Measurements from ENCODE around the gene WFDC10B. TPM values are rescaled to one million over a fixed set of nuclear protein-coding genes. Genes with fewer than 3 reads are reported as not detected.
"Not testable (repeated sequence)": the region's sequence is repeated elsewhere in the genome, so short reads cannot be mapped to it uniquely, and the experiment has no call there.

The WFDC10B gene
- total RNA-seq, 1 donor from 2014 or later = not detected

DNA sequence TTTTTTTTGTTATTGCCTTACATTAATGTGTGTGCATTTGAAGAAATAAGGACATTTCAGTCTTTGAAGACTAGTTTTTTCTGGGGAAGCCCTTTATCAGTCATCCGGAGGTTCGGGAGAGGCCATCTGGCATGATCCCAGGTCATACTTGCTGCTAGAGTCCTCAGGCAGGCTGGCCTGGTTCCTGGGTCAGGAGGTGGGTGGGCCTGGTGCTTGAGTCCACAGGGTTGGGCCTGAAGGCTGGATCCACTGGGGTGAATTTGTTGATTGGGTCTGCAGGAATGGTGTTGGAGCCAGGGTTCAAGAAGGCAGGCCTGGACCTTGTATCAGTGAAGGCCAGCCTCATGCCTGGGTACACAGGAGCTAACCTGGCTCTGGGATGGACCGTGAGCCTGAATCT is 57.9 kb downstream of the WFDC10B start:
- H3K27me3 Mint-ChIP-seq (ENCODE audit: low read depth) = peaks cover 2% of the 10 kb centered on the region
- H3K36me3 Mint-ChIP-seq (ENCODE audit: low read depth) = peaks cover 3% of the 10 kb centered on the region
- H3K9me3 Mint-ChIP-seq = no peaks in the 10 kb centered on the region
- no peak for DNase-seq (ENCODE audit: low read depth, low spot score)
- H3K27ac Mint-ChIP-seq (ENCODE audit: unreplicated experiment) = no peak overlapping the region
- TF ChIP-seq, protein P1, sequence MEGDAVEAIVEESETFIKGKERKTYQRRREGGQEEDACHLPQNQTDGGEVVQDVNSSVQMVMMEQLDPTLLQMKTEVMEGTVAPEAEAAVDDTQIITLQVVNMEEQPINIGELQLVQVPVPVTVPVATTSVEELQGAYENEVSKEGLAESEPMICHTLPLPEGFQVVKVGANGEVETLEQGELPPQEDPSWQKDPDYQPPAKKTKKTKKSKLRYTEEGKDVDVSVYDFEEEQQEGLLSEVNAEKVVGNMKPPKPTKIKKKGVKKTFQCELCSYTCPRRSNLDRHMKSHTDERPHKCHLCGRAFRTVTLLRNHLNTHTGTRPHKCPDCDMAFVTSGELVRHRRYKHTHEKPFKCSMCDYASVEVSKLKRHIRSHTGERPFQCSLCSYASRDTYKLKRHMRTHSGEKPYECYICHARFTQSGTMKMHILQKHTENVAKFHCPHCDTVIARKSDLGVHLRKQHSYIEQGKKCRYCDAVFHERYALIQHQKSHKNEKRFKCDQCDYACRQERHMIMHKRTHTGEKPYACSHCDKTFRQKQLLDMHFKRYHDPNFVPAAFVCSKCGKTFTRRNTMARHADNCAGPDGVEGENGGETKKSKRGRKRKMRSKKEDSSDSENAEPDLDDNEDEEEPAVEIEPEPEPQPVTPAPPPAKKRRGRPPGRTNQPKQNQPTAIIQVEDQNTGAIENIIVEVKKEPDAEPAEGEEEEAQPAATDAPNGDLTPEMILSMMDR (conservative IDR thresholded peaks at IDR 0.05) = no peak
- H3K4me3 Mint-ChIP-seq = no peak overlapping the region
- H3K4me1 Mint-ChIP-seq = no peaks in the 10 kb centered on the region

DNA sequence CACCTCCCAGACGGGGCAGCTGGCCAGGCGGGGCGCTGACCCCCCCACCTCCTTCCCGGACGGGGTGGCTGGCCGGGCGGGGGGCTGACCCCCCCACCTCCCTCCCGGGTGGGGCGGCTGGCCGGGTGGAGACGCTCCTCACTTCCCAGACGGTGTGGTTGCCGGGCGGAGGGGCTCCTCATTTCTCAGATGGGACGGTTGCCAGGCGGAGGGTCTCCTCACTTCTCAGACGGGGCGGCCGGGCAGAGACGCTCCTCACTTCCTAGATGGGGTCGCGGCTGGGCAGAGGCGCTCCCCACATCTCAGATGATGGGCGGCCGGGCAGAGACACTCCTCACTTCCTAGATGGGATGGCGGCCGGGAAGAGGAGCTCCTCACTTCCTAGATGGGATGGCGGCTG is 59.0 kb downstream of the WFDC10B start:
- H3K9me3 Mint-ChIP-seq; DNase-seq (ENCODE audit: low read depth, low spot score); H3K27ac Mint-ChIP-seq (ENCODE audit: unreplicated experiment); H3K27me3 Mint-ChIP-seq (ENCODE audit: low read depth); H3K4me3 Mint-ChIP-seq; H3K36me3 Mint-ChIP-seq (ENCODE audit: low read depth); H3K4me1 Mint-ChIP-seq: not testable (repeated sequence)

DNA sequence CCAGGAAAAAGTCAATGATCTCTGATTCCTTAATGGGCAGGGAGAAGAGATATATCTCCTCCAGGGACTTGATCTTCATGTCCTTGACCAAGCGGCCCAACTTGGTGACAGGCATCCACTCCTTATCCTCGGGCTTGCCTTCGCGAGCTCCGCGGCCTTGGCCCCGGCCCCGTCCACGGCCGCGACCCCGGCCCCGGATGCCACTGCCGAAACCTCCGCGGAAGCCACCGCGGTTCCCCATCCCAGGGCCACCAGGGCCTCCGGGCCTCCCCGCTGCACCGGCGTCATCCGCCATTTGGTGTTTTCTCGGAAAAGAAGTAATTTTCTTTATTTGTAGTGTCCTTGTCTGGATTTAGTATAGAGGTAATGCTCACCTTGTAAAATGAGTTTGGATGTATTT is 63.7 kb downstream of the WFDC10B start:
- H3K27ac Mint-ChIP-seq (ENCODE audit: unreplicated experiment); H3K9me3 Mint-ChIP-seq; DNase-seq (ENCODE audit: low read depth, low spot score); H3K4me1 Mint-ChIP-seq; H3K36me3 Mint-ChIP-seq (ENCODE audit: low read depth); H3K4me3 Mint-ChIP-seq: not testable (repeated sequence)
- H3K27me3 Mint-ChIP-seq (ENCODE audit: low read depth) = peaks cover 22% of the 10 kb centered on the region

DNA sequence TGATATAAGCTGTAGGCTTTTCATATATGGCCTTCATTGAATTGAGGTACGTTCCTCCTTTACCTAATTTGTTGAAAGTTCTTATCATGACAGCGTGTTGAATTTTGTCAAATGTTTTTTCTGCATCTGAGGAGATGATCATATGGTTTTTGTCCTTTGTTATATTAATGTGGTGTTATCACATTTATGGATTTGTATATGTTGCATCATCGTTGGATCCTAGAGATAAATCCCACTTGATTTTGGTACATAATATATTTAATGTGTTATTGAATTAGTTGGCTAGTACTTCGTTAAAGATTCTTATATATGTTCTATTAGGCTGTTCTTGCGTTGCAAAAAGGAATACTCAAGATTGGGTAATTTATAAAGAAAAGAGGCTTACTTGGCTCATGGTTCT is 65.1 kb downstream of the WFDC10B start:
- Mint-ChIP-seq H3K9me3 (peaks cover 6% of the 10 kb centered on the region), H3K27ac (ENCODE audit: unreplicated experiment) (no peak overlapping the region), H3K36me3 (ENCODE audit: low read depth) (peaks cover 2% of the 10 kb centered on the region), H3K4me1 (no peaks in the 10 kb centered on the region), H3K27me3 (ENCODE audit: low read depth) (peaks cover 22% of the 10 kb centered on the region), H3K4me3 (no peak overlapping the region)
- DNase-seq (ENCODE audit: low read depth, low spot score) = no peak
- TF ChIP-seq, protein P1 (conservative IDR thresholded peaks at IDR 0.05) = no peak

DNA sequence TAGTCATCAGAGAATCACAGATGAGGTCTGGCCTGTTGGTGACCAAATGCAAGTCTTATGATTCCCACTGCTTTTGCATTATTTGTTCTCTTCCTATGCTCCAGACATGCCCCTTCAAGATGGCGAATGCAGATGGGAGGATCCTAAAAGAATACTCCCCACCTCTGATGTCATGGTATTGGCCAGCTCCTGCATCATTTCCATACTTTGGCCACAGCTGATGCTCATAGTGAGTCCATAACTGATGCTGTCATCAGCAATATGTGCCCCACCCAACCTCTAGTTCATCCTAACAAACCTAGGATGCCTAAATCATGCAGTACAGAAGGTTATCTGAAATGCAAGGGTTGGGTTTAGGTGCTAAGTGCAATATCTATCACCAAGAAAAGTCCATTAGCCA is 68.3 kb downstream of the WFDC10B start:
- peaks cover 2% of the 10 kb centered on the region for H3K36me3 Mint-ChIP-seq (ENCODE audit: low read depth)
- H3K27ac Mint-ChIP-seq (ENCODE audit: unreplicated experiment) = no peak overlapping the region
- no peak for DNase-seq (ENCODE audit: low read depth, low spot score)
- peaks cover 33% of the 10 kb centered on the region for H3K27me3 Mint-ChIP-seq (ENCODE audit: low read depth)
- H3K4me1 Mint-ChIP-seq = no peaks in the 10 kb centered on the region
- TF ChIP-seq, protein P1 (conservative IDR thresholded peaks at IDR 0.05) = no peak
- no peak overlapping the region for H3K4me3 Mint-ChIP-seq
- peaks cover 9% of the 10 kb centered on the region for H3K9me3 Mint-ChIP-seq

Small RNA genes lying within 50 kb of the gene (microRNA-seq; reads per million reads assigned to microRNA genes)
- not detected for gene MIR3617

Other genes with a start within 250 kb of the WFDC10B start
- gene WFDC2, start 235.3 kb downstream of the WFDC10B start, total RNA-seq = 7.4 and 8.7 TPM in 2 replicates
- gene SPINT3, start 189.4 kb downstream of the WFDC10B start, total RNA-seq = not detected in 2 replicates
- gene WFDC6, start 165.5 kb downstream of the WFDC10B start, total RNA-seq = not detected in 2 replicates
- gene EPPIN, start 157.6 kb downstream of the WFDC10B start, total RNA-seq = not detected in 2 replicates
- gene WFDC8, start 125.7 kb downstream of the WFDC10B start, total RNA-seq = not detected in 2 replicates
- not detected in 2 replicates for gene WFDC10A, start 75.3 kb downstream of the WFDC10B start, total RNA-seq
- not detected in 2 replicates for gene WFDC9, start 73.7 kb downstream of the WFDC10B start, total RNA-seq
- not detected in 2 replicates for gene WFDC11, start 34.8 kb downstream of the WFDC10B start, total RNA-seq
- gene WFDC13, start 3.0 kb downstream of the WFDC10B start, total RNA-seq = not detected in 2 replicates
- gene SPINT4, start 17.3 kb upstream of the WFDC10B start, total RNA-seq = not detected in 2 replicates
- gene WFDC3, start 86.9 kb upstream of the WFDC10B start, total RNA-seq = not detected in 2 replicates
- 41.9 and 44.0 TPM in 2 replicates for gene DNTTIP1, start 86.9 kb upstream of the WFDC10B start, total RNA-seq
- 202 and 212 TPM in 2 replicates for gene UBE2C, start 107.6 kb upstream of the WFDC10B start, total RNA-seq
- not detected in 2 replicates for gene TNNC2, start 122.3 kb upstream of the WFDC10B start, total RNA-seq
- gene SNX21, start 128.8 kb upstream of the WFDC10B start, total RNA-seq = 16.8 and 19.4 TPM in 2 replicates
- gene ACOT8, start 152.4 kb upstream of the WFDC10B start, total RNA-seq = 14.5 and 15.3 TPM in 2 replicates
- 4.5 and 4.8 TPM in 2 replicates for gene ZSWIM3, start 152.6 kb upstream of the WFDC10B start, total RNA-seq
- 16.6 and 17.0 TPM in 2 replicates for gene ZSWIM1, start 176.2 kb upstream of the WFDC10B start, total RNA-seq
- gene SPATA25, start 182.6 kb upstream of the WFDC10B start, total RNA-seq = 0.41 and 2.2 TPM in 2 replicates
- gene NEURL2, start 186.2 kb upstream of the WFDC10B start, total RNA-seq = 3.3 and 3.5 TPM in 2 replicates
- gene CTSA, start 186.3 kb upstream of the WFDC10B start, total RNA-seq = 49.7 and 55.3 TPM in 2 replicates
- 56.6 and 61.0 TPM in 2 replicates for gene PLTP, start 207.1 kb upstream of the WFDC10B start, total RNA-seq
- 36.4 and 36.5 TPM in 2 replicates for gene PCIF1, start 229.7 kb upstream of the WFDC10B start, total RNA-seq